Endothelial cell of umbilical vein (primary cell): ENCODE data around the gene FABP1. TPM values are rescaled to one million over a fixed set of nuclear protein-coding genes. Genes with fewer than 3 reads are reported as not detected.

Experiments used
- BruUV-seq: library from RNA; stranded (reverse); fragments of 400-500 nt; replicated peaks from 2 replicates; lab custom pipeline; 2021; lab: Mats Ljungman, UMichigan
- CTCF ChIA-PET: fragments of 300-600, 350-600 bp; sonication (Branson Sonifier 250); formaldehyde crosslinking; loops from one replicate; lab custom pipeline; 2021; ENCODE audit warnings: antibody characterized with exemption, inconsistent platforms; lab: Charles Lee
- POLR2A ChIA-PET: fragments of 300-600, 350-600 bp; sonication (Branson Sonifier 250); formaldehyde crosslinking; loops from one replicate; lab custom pipeline; 2021; ENCODE audit warnings: antibody characterized with exemption, inconsistent platforms; lab: Charles Lee
- DNase-seq: peaks from one replicate; pipeline ENCODE4 v3.0.0-alpha.2; 2011; ENCODE audit warnings: low read depth, low spot score
- FAIRE-seq: peaks from 2 replicates; lab custom pipeline; 2011; peaks lifted over from hg19 to GRCh38; lab: Jason Lieb, UNC
- H2AFZ ChIP-seq: 2 replicates; pipeline ENCODE4 v1.6.0; 2012; ENCODE audit warnings: low read depth, low read length, control low read depth, inconsistent platforms
- H3K27ac ChIP-seq: 2 replicates; pipeline ENCODE4 v1.5.1; 2011; ENCODE audit warnings: low read depth, mild to moderate bottlenecking, control low read depth, low read length, moderate library complexity; ENCODE audit not compliant: insufficient read depth
- H3K27me3 ChIP-seq, 2 experiments: 2 replicates each; pipeline versions ENCODE4 v1.6.0 to v1.6.1; 2011; ENCODE audit warnings: low read length in 2 of 2, mixed read lengths in 1 of 2; ENCODE audit not compliant: control insufficient read depth in 2 of 2, insufficient read depth in 2 of 2
- H3K36me3 ChIP-seq, 2 experiments: 2 replicates in 1 of 2; 3 replicates in 1 of 2; pipeline ENCODE4 v1.5.1; 2011; ENCODE audit warnings: low read length in 2 of 2, mild to moderate bottlenecking in 1 of 2, moderate library complexity in 1 of 2; ENCODE audit not compliant: control insufficient read depth in 2 of 2, insufficient read depth in 2 of 2; ENCODE audit errors: extremely low read depth in 1 of 2
- H3K4me1 ChIP-seq: 3 replicates; pipeline ENCODE4 v1.5.1; 2011; ENCODE audit warnings: mild to moderate bottlenecking, low read length; ENCODE audit not compliant: control insufficient read depth, insufficient read depth; ENCODE audit errors: extremely low read depth
- H3K4me2 ChIP-seq: 2 replicates; pipeline ENCODE4 v1.6.1; 2011; ENCODE audit warnings: low read length, control low read depth, mixed read lengths; ENCODE audit not compliant: insufficient read depth
- H3K4me3 ChIP-seq, 3 experiments: fragments of 200-600 bp in 1 of 3; sonication (generic), shearing (Covaris generic) in 1 of 3; replicated peaks in 1 of 3; 2 replicates each; pipeline ENCODE4 v1.5.1; 2011 to 2016; ENCODE audit warnings: control low read depth in 3 of 3, low read length in 3 of 3, mild to moderate bottlenecking in 2 of 3, inconsistent platforms in 1 of 3, low read depth in 1 of 3, moderate library complexity in 1 of 3; ENCODE audit not compliant: insufficient read depth in 1 of 3
- H3K79me2 ChIP-seq: 2 replicates; pipeline ENCODE4 v1.6.0; 2012; ENCODE audit warnings: low read length, inconsistent platforms; ENCODE audit not compliant: control insufficient read depth, insufficient read depth
- H3K9ac ChIP-seq: replicated peaks from 2 replicates; pipeline ENCODE3; 2011; ENCODE audit warnings: low read length, control low read depth; ENCODE audit not compliant: insufficient read depth; ENCODE audit errors: extremely low read depth
- H3K9me1 ChIP-seq: replicated peaks from 3 replicates; pipeline ENCODE4 v1.6.0; 2011; ENCODE audit warnings: mild to moderate bottlenecking, low read length; ENCODE audit not compliant: control insufficient read depth, insufficient read depth; ENCODE audit errors: extremely low read depth
- H3K9me3 ChIP-seq: replicated peaks from 2 replicates; pipeline ENCODE4 v1.5.1; 2012; ENCODE audit warnings: low read length, inconsistent platforms; ENCODE audit not compliant: control insufficient read depth, insufficient read depth
- H4K20me1 ChIP-seq: replicated peaks from 2 replicates; pipeline ENCODE3; 2011; ENCODE audit warnings: mild to moderate bottlenecking, low read length; ENCODE audit not compliant: control insufficient read depth, insufficient read depth; ENCODE audit errors: extremely low read depth
- CTCF ChIP-seq, 2 donors: IDR thresholded peaks; 1 replicate in 1 of 2; 2 replicates in 1 of 2; pipeline ENCODE4 v1.5.1; 2011; ENCODE audit warnings: low read length in 2 of 2, mild to moderate bottlenecking in 2 of 2, moderate library complexity in 2 of 2, control low read depth in 1 of 2, inconsistent platforms in 1 of 2, low read depth in 1 of 2; ENCODE audit not compliant: insufficient read depth in 1 of 2; ENCODE audit errors: extremely low read depth in 1 of 2
- EZH2 ChIP-seq: IDR thresholded peaks from 2 replicates; pipeline ENCODE4 v1.6.1; 2012; ENCODE audit warnings: borderline replicate concordance, low read depth, mild to moderate bottlenecking, moderate library complexity, low read length, inconsistent platforms; ENCODE audit not compliant: severe bottlenecking
- FOS ChIP-seq: IDR thresholded peaks from 2 replicates; pipeline ENCODE4 v1.6.1; 2011; ENCODE audit warnings: mild to moderate bottlenecking, low read length, moderate library complexity, borderline replicate concordance; ENCODE audit not compliant: insufficient read depth
- GATA2 ChIP-seq: IDR thresholded peaks from 2 replicates; pipeline ENCODE4 v1.7.0; 2011; ENCODE audit warnings: low read depth, mild to moderate bottlenecking, moderate library complexity, mixed read lengths, low read length; ENCODE audit not compliant: insufficient read length, insufficient read depth
- JUN ChIP-seq: IDR thresholded peaks from 2 replicates; pipeline ENCODE4 v1.6.1; 2011; ENCODE audit warnings: borderline replicate concordance, low read depth; ENCODE audit not compliant: insufficient read length, insufficient read depth
- MAX ChIP-seq: IDR thresholded peaks from 2 replicates; pipeline ENCODE4 v1.6.1; 2011; ENCODE audit not compliant: insufficient read depth, insufficient read length
- MYC ChIP-seq: IDR thresholded peaks from one replicate; pipeline ENCODE4 v1.6.1; 2011; ENCODE audit warnings: mild to moderate bottlenecking, low read depth, low read length
- POLR2A ChIP-seq: IDR thresholded peaks from 2 replicates; pipeline ENCODE4 v1.6.1; 2012; ENCODE audit warnings: low read depth, mild to moderate bottlenecking, control low read depth, low read length
- POLR2AphosphoS5 ChIP-seq: IDR thresholded peaks from 2 replicates; pipeline ENCODE4 v1.6.1; 2012; ENCODE audit warnings: low read depth, mild to moderate bottlenecking, control low read depth, low read length, moderate library complexity; ENCODE audit not compliant: insufficient read depth
- dilution Hi-C: fragments of 300-500 bp; cut with MboI; formaldehyde crosslinking; loops from one replicate; pipeline ENCODE4 v1.15.0; 2019; ENCODE audit warnings: low sequenced_read_pairs; ENCODE audit not compliant: extremely low pct_ligation_motif_present
- intact Hi-C: fragments of 100-400 bp; cut with micrococcal nuclease; formaldehyde crosslinking; loops from one replicate; pipeline ENCODE4 v1.10.0; 2022
- polyA plus RNA-seq, 4 experiments: library from polyadenylated mRNA; depleted of rRNA in 3 of 4; stranded (reverse) in 3 of 4; unstranded in 1 of 4; fragments of >200 nt; gene quantifications; 2 replicates each; pipeline versions ENCODE4 v1.2.1 to v1.2.3, GENCODE V29; 2011 to 2012; ENCODE audit warnings: missing spikeins in 1 of 4
- total RNA-seq: library from RNA; stranded (reverse); gene quantifications from 2 replicates; pipeline ENCODE4 v1.2.3, GENCODE V29; 2021

Gene FABP1
- total and polyA plus RNA-seq, 2 donors (not counting 3 experiments of a cell fraction or from before 2014, with no cell fraction given), result not detected

- no peak overlapping the region for H3K9ac ChIP-seq
- no peaks in the 10 kb centered on the region for H3K79me2 ChIP-seq
- no TSS peak for BruUV-seq
- no peaks in the 10 kb centered on the region for H3K36me3 ChIP-seq
- no peaks in the 10 kb centered on the region for H3K9me1 ChIP-seq
- H2AFZ ChIP-seq, result no peak overlapping the region
- no peaks in the 10 kb centered on the region for H3K9me3 ChIP-seq
- no peak overlapping the region for H3K4me2 ChIP-seq
- H3K27me3 ChIP-seq, result no peaks in the 10 kb centered on the region
- ChIA-PET CTCF (no interaction called here), POLR2A (no interaction called here)
- no peak for DNase-seq
- intact Hi-C loops, result no loop called here
- H3K4me1 ChIP-seq, result no peaks in the 10 kb centered on the region
- no peak for TF ChIP-seq JUN
- dilution Hi-C loops, result no loop called here
- H4K20me1 ChIP-seq, result no peaks in the 10 kb centered on the region
- H3K27ac ChIP-seq, result no peak overlapping the region
- H3K4me3 ChIP-seq, result no peak overlapping the region
- no peak for FAIRE-seq
These were observed 29.3 kb downstream of the FABP1 start for GRCh38 chr2:88098558-88098900.

- dilution Hi-C loops (no loop called here), intact Hi-C loops (no loop called here)
- TF ChIP-seq MAX, result no peak
- TF ChIP-seq CTCF (IDR thresholded peaks at IDR 0.05; ENCODE audit: extremely low read depth in 1 of 2, insufficient read depth in 1 of 2, low read depth in 1 of 2, low read length in 2 of 2), result no peak
- TF ChIP-seq EZH2, result no peak
- no peak for TF ChIP-seq POLR2A
- TF ChIP-seq GATA2, result no peak
- TF ChIP-seq POLR2AphosphoS5, result no peak
- TF ChIP-seq FOS, result no peak
- no peak for TF ChIP-seq JUN
- TF ChIP-seq MYC, result no peak
- ChIA-PET CTCF (no interaction called here), POLR2A (no interaction called here)
- H3K4me3 ChIP-seq, result no peak overlapping the region
- H3K9me1 ChIP-seq, result no peaks in the 10 kb centered on the region
- H3K9ac ChIP-seq, result no peak overlapping the region
- H3K27me3 ChIP-seq, result no peaks in the 10 kb centered on the region
- BruUV-seq, result no TSS peak
- FAIRE-seq (no peak), DNase-seq (no peak)
- H3K27ac ChIP-seq, result no peak overlapping the region
- H3K79me2 ChIP-seq, result no peaks in the 10 kb centered on the region
- no peaks in the 10 kb centered on the region for H3K9me3 ChIP-seq
- no peaks in the 10 kb centered on the region for H3K4me1 ChIP-seq
- H3K36me3 ChIP-seq, result no peaks in the 10 kb centered on the region
- H2AFZ ChIP-seq, result no peak overlapping the region
- no peak overlapping the region for H3K4me2 ChIP-seq
- H4K20me1 ChIP-seq, result no peaks in the 10 kb centered on the region
These were observed 29.8 kb downstream of the FABP1 start for GRCh38 chr2:88097891-88098557.
